ENCODE results near the gene TBX1.

Gene TBX1

DNA sequence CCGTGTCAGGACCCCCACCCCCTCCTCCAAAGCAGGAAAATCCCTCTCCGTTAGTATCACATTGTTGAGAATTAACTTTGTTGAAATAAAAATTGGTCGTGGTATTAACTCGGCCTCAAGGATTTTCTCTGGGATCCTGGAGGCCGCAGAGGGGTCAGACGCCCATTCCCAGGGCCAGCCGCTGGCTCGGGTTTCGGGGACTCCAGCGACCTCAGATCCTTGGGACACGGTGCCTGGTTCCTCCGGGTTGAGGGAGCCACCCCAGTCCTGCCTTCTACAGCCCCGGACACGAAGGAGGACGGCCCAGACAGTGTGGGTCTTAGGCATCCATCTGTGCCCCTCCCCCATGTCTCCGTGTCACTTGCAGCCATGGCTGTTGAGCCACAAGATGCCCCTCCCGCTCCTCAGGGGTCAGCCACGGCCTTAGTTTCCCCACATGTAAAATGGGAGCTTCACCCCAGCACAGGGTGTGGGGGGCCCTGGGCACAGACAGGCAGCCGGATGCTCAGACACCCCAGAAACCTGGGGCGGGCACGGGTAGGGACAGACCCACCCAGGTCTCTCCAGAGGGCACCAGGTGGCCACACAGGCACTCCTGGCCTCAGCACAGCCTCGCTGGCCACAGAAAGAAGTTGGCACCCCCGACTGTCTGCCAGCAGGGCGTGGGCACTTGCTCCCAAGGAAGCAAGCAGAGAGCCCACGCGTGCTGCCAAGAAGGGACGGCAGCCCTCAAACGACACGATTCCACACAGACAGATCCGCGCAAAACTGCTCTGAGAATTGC is 21.7 kb upstream of the TBX1 start:
- no peak for DNase-seq (ENCODE audit: low spot score)

GRCh38 chr22:19739448-19739895 is 21.1 kb upstream of the TBX1 start:
- no peak for DNase-seq (ENCODE audit: low spot score)

- no peak for DNase-seq (ENCODE audit: low spot score)
These were observed 20.6 kb upstream of the TBX1 start for GRCh38 chr22:19739911-19740449.

DNA sequence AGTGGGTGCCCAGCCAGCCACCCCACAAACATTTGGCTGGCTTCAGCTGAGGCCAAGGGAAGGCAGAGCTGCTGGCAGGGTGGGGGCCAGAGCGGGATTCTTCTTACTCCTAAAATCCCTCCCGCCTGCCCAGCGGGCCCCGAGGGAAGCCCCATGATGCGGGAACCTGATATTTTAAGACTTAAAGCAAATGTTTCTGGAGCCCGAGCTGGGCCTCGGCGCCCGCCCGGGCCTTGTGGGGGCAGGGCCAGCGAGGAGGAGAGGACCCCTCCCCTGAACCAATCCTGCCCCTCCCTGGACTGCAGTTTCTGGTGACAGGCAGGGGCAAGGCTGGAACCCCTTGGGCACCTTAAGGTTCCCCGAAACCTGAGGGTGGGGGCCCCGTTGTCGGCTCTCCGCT is 20.0 kb upstream of the TBX1 start:
- DNase-seq (ENCODE audit: low spot score) = no peak

GRCh38 chr22:19741053-19741452 is 19.5 kb upstream of the TBX1 start:
- no peak for DNase-seq (ENCODE audit: low spot score)

- DNase-seq (ENCODE audit: low spot score) = no peak
These were observed 18.2 kb upstream of the TBX1 start for GRCh38 chr22:19742160-19743066.

GRCh38 chr22:19743081-19743480 is 17.5 kb upstream of the TBX1 start:
- no peak for DNase-seq (ENCODE audit: low spot score)

DNA sequence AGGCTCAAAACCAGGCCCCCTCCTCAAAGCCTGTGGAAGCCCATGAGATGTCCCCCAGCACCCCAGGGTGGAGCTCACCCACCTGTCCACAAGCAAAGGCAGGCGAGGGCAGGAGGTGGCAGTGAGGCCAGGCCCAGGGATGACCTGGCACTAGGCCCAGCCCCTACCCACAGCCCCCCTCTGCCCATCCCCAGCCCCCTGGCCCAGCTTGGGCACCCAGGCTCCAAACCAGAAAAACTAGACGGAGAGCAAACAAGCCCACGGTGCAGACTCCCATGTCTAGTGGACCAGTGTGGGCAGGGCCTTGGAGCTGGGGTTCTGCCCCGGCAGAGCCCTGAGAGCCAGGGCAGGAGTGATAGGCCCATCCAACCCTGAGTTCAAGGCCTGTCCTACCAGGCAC is 16.9 kb upstream of the TBX1 start:
- DNase-seq (ENCODE audit: low spot score) = no peak

GRCh38 chr22:19744350-19745006 is 16.1 kb upstream of the TBX1 start:
- no peak for DNase-seq (ENCODE audit: low spot score)

GRCh38 chr22:19745155-19746101 is 15.2 kb upstream of the TBX1 start:
- no peak for DNase-seq (ENCODE audit: low spot score)

DNA sequence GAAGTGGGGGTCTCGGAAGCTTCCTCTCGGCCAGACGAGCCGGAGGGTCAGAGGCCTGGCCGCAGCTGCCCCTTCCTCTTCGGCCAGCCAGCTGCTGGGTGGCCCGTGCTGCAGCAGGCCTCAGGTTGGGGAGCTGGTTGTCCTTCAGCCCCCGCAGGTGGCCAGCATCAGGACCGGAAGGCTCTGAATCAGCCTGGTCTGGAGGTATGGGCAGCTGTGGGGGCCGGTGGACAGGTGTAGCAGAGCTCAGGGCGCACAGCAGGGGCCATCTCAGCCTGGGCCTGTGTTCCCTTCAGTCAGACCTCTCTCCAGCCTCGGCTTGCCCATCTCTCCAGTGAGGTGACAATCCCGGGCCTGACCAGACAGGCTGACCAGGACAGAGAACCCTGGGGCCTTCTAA is 13.9 kb upstream of the TBX1 start:
- no peak for DNase-seq (ENCODE audit: low spot score)

DNA sequence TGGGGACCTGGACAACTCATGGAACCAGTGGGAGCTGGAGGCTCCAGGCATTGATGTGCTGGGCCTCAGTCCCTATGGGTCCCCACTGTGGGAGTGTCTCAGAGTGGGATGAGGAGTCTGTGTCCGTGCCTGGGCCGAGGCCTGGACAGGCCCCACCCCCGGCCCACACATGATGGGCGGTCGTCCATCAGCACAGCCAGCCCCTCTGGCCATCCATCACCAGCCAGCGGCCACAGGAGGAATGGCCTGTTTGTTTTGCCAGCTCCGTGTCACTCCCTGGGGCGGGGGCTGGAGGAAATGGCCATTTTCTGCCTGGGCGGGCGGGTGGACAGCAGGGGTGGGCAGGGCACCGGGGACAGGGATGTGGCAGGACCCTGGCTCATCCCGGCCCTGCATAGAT is 13.0 kb upstream of the TBX1 start:
- no peak for DNase-seq (ENCODE audit: low spot score)

DNA sequence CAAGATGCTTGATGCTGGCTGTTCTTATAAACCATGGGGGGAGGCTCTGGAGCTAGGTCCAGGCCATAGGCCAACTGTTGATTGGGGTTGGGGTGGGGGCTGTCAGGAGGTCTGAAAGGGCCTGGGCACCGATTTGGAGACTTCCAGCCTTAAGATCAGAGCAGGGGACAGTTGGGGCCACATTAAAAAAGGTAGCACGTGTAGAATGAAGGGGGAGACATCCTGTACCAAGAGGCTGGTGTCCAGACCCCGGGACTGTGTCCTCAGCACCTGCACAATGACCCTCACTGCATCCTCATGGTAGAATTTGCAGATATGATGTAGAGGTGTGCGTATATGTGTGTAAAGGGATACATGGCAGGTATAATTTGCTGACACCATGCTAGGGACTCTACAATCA is 12.4 kb upstream of the TBX1 start:
- DNase-seq (ENCODE audit: low spot score) = no peak

DNA sequence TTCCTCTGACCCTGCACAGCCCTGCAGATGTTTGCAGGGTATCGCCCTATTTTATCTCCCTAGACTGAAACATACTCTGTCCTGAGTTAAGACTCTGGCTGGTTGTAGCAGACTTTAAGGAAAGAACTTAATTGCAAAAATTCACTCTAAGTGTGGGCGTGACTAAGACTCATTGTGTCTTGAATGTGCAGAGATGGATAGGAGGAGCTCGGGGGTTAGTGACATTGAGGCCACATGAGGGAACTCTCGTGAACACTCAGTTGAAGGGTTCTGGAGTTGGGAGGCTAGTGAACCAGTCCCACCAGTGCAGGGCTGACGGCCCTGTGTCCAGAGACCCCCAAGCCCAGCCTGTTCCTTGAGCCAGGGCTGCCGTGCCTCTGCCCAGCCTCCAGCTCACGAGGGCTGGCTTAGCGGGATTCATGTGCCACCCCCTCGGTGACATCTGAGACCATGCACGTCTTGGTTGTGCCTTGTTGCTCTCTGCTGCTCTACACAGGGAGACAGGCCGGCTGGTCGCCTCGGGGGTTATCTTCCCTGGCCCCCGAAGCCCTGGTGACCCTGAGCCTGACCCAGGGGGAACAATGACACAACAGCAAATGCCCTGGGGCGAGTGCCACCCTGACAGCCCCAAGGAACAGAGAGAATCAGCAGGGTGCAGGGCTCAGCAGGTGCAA is 11.4 kb upstream of the TBX1 start:
- no peak for DNase-seq (ENCODE audit: low spot score)

DNA sequence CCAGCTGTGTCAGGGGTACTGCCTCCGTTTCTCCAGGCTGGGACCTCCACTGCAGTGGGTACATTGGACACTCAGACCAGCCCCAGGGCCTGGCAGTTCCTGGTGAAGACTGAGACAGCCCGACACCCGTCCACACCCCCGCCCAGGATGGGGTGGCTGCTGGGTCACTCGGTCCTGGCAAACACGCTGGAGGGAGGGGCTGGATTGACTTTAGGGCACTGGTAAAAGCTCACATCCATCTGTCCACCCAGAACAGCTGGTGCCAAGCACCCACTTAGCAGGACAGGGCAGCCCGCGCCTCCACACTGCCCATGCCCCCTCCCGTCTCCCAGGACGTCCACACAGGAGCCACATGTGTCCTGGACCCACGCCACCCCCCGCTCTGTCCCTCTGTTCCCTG is 10.7 kb upstream of the TBX1 start:
- DNase-seq (ENCODE audit: low spot score) = no peak

DNA sequence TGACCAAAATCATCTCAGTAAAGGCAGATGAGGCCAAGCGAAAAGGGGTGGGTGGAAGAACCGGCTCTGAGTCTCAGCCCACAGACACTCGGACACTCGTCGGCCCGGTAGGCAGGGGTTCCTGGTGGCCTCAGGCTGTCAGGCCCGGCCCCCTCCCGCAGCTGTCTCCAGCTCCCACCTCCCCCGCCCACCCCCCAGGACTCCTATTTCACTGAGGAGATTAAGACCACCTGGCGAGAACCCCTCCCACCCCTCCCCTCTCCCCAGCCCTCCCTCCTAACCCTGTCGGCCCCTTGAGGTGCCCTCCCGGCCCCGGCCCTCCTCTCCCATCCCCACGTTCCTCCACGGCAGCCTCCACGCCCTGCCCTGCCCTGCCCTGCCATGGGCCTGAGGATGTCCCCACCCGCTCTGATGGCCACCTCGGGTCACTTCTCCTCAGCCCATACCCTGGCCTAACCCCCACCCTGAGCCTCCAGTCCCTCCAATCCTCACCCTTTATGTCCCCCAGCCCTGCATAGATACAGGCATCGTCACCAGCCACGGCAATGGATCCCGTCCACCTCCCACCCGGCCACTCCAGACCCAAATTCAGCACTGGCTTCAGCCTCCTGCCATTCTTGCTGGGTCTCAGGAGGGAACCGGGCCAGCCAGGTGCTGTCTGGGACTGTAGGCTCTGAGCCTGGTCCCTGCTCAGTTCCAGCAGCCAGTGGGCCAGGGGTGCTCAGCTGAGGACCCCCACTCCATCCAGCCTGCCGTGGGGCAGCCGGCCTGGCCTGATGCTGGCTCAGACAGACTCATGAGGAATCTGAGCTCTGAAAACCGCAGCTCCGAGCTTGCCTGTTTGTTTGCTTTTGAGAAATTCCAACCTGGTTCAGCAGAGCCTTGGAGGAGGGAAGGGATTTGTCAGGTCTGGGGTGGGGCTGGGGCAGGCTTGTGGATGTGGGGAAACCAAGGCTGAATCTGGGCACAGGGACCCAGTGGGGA is 9.8 kb upstream of the TBX1 start:
- DNase-seq (ENCODE audit: low spot score) = no peak

GRCh38 chr22:19751497-19752245 is 8.9 kb upstream of the TBX1 start:
- no peak for DNase-seq (ENCODE audit: low spot score)

- DNase-seq (ENCODE audit: low spot score) = no peak
These were observed 7.3 kb upstream of the TBX1 start for GRCh38 chr22:19753090-19753842.
